HG03103 (cell line): Measurements from ENCODE around the gene SHF.
A peak's percentile ranks its signal among the peaks of the same experiment; 100 is the strongest.

Source experiments
- ATAC-seq: cut with Tn5 transposase; IDR thresholded peaks from one replicate; pipeline ENCODE4 v1.9.1; 2021; ENCODE audit warnings: low read depth; ENCODE audit not compliant: unreplicated experiment

Gene SHF

DNA sequence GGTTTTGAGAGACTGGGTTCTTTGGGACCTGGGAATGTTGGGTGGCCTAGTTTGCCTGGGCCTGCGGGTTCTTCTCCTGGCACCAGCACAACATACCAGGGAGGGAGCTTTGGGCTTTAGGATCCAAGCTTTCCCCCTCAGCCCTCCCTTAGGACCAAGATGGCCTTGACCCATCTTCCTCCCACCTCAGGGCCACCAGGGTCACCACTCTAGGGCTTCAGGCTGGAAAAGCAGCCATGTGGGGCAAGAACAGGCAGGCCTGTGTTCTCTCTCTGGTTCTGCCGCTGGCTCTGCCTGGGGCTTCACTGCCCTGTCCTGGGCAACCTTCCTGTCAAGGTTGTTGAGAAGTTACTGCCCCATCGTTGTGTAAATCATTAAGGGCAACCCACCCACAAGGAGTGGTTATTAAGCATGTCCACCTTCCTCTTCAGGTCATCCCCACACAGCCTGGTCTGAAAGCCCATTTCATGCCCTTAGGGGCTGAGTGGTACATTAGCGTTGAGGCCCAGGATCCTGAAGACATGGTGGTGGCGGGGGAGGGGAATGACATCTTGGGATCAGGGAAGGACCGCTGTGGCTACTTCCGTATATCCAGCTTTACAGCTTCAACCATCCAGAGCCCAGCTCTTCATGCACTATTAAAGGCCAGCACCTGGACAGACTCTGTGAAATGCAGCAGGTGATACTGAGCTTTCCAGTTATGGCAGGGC lies 57.3 kb downstream of the SHF start:
- no peak for ATAC-seq

DNA sequence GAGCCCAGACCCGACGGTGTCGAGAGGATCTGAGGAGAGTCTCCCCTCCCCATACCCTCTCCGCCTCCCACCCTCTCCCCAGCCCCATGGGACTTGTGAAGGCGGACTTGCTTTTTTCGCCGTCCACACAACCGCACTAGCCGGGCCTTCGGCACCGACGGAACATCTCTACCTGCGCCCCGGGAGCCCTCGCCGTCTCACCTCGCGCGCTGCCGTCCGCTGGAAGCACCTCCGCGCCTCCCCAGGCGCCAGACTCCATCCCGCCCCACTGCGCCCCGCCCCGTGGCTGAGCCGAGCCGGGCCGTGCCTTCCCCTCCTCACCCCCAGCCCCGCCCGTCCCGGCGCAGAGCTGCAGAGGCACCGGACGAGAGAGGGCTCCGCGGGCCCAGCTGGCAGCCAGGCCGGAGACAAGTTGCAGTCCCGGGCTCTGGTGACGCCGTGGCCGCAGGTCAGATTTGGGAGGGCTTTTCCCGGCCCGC lies 58.1 kb downstream of the SHF start, which contains the start of the genes DUOX1 and DUOXA1:
Gene DUOX1 (plus strand): TSS at position 344 of the 479 bp plus-strand sequence. CDS start 1,973 bp downstream, outside the sequence.
Gene DUOXA1 (minus strand): TSS at position 229 of the 479 bp plus-strand sequence. CDS start 6,865 bp downstream, outside the sequence.
- no peak for ATAC-seq

DNA sequence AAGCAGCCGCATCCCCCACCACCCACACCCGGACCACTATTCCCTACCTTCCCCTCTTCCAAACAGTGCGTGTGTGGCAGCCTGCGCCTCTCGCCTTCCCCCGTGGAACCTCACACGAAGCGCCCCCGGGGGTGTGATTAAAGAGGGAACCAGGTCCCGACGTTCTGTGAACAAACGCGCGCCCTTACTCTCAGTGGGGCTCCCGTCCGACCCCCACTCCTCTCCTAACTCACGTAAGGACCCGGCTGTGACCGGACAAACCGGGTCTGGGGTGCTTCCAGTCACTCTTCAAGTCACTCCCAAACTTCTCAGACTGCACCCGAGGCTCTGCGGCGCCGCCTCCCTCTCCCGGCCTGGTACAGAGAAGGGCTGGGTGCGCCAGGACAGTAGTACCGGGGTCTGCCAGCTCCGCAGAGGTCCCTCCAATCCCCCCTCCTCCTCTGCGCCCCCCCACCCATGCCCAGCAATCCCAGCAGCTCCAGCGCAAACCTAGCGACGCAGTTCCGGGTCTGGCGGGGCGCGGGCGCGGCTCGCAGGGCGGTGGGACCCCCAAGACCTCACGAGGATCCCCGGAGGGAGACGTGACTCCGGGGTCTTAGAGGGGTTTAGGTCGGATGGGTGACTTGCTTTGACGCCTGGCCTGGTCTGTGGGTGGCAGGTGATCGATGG lies 58.7 kb downstream of the SHF start:
- ATAC-seq = no peak

DNA sequence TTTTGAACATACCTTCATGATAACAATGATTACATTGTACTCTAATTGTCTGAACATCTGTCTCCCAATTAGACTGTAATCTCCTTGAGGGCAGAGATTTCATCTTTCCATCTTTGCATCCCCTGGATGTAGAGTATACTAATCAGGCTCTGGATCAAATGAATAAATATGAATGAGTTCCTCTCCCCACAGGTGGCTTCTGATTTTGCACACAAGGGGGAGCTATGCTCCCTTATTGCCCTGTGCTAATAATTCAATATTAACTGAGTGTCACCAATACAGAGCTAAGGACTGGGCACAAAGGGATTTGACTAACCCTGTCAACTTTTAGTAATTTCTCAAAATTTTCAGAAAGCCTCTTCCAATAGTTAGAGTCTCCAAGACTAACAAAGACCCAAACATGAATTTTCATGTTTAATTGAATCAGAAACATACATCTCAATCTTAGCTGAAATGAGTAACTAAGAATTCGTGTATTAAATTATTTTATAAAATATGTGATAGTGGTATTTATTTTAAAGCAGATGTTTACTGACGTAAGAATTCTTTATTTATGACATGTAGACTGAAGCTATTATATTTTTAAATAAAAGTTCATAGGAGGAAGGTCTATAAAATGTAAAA lies 61.1 kb downstream of the SHF start:
- no peak for ATAC-seq

DNA sequence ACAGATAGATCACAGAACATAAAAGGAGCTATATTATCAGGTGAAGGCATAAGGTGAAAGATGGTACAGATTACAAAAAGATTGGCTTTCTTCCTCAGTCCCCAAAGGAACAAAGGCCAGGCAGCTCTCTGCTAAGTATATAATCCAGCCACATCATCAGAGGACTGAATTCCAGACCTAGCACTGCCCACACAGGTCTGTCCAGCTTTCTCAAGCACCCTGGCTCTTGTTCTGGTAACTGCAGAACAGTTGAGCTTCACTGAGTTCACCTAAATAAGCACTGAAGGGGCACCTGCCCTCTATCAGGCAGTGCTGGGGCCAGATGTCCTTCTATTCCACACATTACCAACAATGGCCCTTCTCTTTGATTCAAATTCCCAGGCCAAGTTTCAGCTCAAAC lies 64.4 kb downstream of the SHF start:
- ATAC-seq = no peak

DNA sequence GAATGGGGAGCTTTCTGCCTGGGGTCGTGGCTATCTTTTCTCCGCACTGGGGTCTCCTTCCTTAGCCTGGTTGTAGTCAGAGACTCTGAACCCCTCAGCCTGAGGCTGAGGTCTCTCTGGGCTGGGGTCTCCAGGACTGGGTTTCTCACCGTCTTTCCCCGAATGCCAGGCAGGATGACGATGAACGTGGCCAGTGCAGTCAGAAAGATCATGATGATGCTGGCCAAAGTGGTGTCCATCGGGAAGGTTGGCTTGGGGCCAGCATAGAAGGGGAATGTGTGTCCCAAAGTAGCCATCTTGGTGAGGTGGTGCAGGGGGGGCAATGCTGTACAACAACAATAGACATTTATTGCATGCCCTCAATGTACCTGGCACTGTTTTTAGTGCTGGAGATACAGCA lies 65.0 kb downstream of the SHF start:
- ATAC-seq = no peak

DNA sequence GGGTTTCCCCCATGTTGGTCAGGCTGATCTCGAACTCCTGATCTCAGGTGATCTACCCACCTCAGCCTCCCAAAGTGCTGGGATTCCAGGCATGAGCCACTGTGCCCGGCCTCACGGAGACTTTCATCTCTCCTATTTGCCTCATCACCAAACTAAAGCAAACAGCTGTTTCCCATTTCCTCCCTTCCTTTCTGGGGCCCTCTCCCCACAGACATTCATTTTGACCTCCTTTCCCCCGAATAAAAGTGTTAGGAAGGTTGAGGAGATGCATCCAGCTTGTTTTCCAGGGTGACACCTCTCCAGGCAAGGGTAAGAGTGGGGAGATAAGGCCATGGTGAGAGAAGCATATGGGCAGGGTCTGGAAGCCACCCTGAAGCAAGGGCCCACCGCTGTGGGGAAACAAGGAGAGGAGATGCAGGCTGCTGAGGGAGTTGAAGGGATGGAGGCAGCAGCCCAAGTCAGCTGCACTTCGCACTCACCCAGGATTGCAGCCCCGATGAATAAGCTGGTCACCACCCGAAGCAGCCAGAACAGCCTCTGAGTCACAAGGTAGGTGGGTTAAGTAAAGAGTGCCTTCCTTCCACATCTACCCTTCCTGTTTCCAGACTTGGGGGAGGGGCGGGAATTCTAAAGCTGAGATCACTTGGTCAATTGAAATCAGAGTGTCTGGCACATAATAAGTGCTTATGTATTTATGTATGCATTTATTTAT lies 65.9 kb downstream of the SHF start:
- no peak for ATAC-seq

DNA sequence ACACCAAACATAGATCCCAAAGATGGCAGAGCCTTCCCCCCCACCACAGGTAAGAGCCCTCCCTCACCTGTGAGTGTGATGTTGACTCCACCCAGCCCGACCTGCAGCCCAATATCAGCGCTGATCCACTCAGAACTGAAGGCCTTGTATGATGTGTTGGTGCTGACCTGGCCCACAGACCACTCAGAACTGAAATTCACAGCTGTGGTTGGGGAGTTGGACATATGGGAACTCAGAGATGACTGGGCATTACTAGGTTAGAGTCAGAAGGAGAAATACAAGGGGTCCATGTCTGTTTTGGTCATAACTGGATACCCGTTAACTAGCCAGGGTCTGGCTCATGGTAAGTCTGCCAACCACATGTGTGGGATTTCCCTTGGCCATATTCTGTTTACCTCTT lies 66.7 kb downstream of the SHF start:
- no peak for ATAC-seq

DNA sequence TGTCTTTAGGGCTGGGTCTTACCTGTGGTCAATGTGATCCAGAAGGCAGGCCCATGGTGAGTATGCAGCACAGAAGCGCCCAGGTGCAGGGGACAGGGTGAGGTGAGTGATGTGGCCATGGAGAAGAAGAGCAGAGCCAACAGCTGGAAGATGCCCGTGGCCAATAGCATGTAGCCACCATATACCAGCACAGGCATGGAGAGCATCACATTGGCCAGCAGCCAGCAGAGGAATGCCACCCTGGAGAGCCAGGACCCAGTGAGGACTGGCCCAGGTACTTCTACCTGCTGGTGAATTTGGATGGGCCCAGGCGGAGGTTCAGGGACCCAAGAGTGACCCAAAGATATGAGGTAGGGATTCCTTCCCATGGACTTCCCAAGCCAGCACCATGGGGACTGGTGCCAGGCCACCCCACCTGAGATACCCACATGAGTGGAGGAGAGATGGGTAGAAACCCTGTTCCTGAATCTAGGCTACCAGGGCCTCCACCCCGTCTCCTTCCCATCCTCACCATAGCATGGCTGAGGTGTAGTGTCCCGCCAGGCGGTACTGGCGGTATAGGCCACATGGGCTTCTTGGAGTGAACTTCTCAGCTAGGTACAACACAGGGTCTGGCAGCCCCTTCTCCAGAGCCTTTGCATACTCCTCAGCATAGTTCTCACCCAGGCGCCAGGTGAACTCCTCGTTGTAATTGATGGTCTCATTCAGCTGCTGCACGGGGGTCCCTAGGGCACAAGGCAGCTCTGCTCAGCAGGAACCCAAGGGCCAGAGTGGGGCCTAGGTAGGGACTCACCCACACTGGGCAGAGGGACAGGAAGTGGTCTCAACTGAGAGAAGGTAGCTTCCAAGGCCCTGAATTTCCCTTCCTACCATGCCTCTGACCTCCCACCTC lies 67.4 kb downstream of the SHF start:
- no peak for ATAC-seq

DNA sequence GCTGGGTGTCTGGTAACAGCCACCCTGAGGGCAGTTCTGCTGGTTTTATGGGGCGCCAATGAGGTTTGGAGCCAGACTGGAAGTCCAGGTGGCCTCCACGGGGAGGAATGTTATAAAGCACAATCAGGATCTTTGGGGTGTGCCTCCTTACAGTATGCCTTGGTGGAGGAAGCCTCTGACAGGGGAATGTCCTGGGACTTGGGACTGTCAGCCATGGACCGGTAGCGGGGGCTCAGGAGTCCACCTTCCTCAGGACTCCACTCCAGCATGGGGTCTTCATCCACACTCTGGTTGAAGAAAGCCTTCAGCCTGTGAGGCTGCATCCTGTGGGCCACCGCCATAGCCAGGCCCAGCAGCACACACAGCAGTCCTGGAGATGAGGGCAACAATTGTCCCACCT lies 68.8 kb downstream of the SHF start:
- ATAC-seq = no peak

DNA sequence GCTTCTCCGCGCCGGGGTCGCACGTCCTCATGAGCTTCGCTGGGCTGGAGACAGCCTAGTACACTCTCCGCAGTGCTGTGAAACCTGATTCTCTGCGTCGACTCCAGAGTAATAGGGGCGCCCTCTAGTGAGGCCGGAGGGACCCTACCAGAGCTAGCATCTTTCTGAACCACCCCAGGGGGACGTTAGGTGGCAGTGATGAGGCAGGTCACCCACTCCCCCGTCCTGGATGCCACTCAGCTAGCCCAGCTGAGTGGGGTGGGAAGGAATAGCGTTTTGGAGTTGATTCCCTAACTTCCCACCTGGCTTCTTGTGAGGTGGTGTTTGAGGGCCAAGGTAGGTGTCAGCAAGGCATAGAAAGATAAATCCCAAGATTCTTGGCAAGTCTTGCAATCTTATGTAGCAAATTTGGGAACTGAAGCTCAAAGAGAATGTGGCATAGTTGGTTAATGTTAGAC lies 69.6 kb downstream of the SHF start:
- ATAC-seq = peak; percentile 74

DNA sequence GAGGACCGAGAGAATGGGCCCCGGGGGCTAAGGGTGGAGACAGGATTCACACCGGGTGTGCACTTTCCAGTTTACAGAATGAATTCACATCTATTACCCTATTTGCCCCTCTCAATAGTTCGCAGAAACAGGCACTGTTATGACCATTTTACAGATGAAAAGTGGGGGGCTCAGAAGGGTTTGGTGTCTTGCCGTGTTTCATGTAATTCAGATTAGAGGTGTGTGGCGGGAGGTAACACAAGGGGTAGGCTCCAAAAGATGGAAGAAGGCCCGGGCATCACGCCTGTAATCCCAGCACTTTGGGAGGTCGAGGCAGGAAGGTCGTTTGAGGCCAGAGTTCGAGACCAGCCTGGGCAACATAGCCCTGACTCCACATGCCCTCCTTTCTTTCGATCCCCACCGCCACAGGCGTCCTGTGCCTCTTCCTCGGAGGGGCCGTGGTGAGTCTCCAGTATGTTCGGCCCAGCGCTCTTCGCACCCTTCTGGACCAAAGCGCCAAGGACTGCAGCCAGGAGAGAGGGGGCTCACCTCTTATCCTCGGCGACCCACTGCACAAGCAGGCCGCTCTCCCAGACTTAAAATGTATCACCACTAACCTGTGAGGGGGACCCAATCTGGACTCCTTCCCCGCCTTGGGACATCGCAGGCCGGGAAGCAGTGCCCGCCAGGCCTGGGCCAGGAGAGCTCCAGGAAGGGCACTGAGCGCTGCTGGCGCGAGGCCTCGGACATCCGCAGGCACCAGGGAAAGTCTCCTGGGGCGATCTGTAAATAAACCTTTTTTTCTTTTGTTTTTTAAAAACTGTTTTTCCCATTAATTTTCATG lies 70.2 kb downstream of the SHF start:
- ATAC-seq = no peak
